AG04450 (cell line): ENCODE results near the gene SLC44A3. TPM values are rescaled to one million over a fixed set of nuclear protein-coding genes. Genes with fewer than 3 reads are reported as not detected.

Experiments
- CTCF ChIA-PET: fragments of 300-600, 350-600 bp; formaldehyde crosslinking; extraction: SDS; loops from one replicate; lab custom pipeline; 2022; ENCODE audit warnings: antibody characterized with exemption, inconsistent platforms; lab: Charles Lee
- POLR2A ChIA-PET: fragments of 350-600 bp; formaldehyde crosslinking; extraction: SDS; loops from one replicate; lab custom pipeline; 2021; ENCODE audit warnings: antibody characterized with exemption, inconsistent platforms; lab: Yijun Ruan, JAX
- DNase-seq: peaks from one replicate; pipeline ENCODE4 v3.0.0-alpha.2; 2011; ENCODE audit warnings: low read depth, low spot score
- H3K27ac ChIP-seq: one replicate; pipeline ENCODE4 v1.5.1; 2012; ENCODE audit warnings: low read depth, low read length, control low read depth
- H3K27me3 ChIP-seq: one replicate; pipeline ENCODE4 v1.6.0; 2012; ENCODE audit warnings: low read length; ENCODE audit not compliant: control insufficient read depth, insufficient read depth
- H3K4me3 ChIP-seq: 2 replicates; pipeline ENCODE4 v1.5.1; 2011; ENCODE audit warnings: mild to moderate bottlenecking, low read depth, low read length, control low read depth
- H3K9me3 ChIP-seq: 2 replicates; pipeline ENCODE4 v1.5.1; 2012; ENCODE audit warnings: low read length; ENCODE audit not compliant: control insufficient read depth, insufficient read depth
- CTCF ChIP-seq: IDR thresholded peaks from 2 replicates; pipeline ENCODE4 v1.5.1; 2011; ENCODE audit warnings: low read depth, low read length, control low read depth, inconsistent platforms
- polyA plus RNA-seq: library from polyadenylated mRNA; depleted of rRNA; stranded (reverse); fragments of >200 nt; gene quantifications from 2 replicates; pipeline ENCODE4 v1.2.3, GENCODE V29; 2011

The SLC44A3 gene
- polyA plus RNA-seq, 1 experiment: 3.4 TPM

- Histone ChIP-seq H3K9me3 (no peaks in the 10 kb centered on the region), H3K4me3 (peak overlapping the region; percentile 58), H3K27me3 (no peaks in the 10 kb centered on the region), H3K27ac (peak overlapping the region; percentile 69)
- ChIA-PET CTCF (interaction anchor here (0.5 to 12.1 kb wide), 73 partner anchors 9 to 500 kb away, joined by 3 to 266 read pairs (median 5); partner anchors contain the start of genes RWDD3 and SLC44A3), POLR2A (interaction anchor here (0.7 to 1.5 kb wide), 9 partner anchors 9 to 189 kb away, joined by 3 to 22 read pairs (median 4); partner anchors contain the start of gene CNN3)
- DNase-seq: peak; percentile 83
- TF ChIP-seq CTCF: peak; percentile 96
Measured at GRCh38 chr1:94854458-94855306, 34.5 kb downstream of the SLC44A3 start.

GRCh38 chr1:94855307-94855700 is 35.1 kb downstream of the SLC44A3 start:
- no peak for TF ChIP-seq CTCF
- POLR2A ChIA-PET: interaction anchor here (0.8 to 1.5 kb wide), 3 partner anchors 67 to 188 kb away, joined by 4 to 22 read pairs (median 5); no protein-coding TSS in a partner anchor
- Histone ChIP-seq H3K9me3 (no peaks in the 10 kb centered on the region), H3K27ac (no peak overlapping the region), H3K27me3 (no peaks in the 10 kb centered on the region), H3K4me3 (no peak overlapping the region)
- CTCF ChIA-PET: interaction anchor here (0.6 to 12.1 kb wide), 29 partner anchors 9 to 379 kb away, joined by 3 to 266 read pairs (median 5); partner anchors contain the start of gene RWDD3
- DNase-seq: no peak

- no peak overlapping the region for H3K27ac ChIP-seq
- no peak for DNase-seq
- POLR2A ChIA-PET: no interaction called here
- H3K9me3 ChIP-seq: no peaks in the 10 kb centered on the region
- no peak for TF ChIP-seq CTCF
- H3K4me3 ChIP-seq: no peak overlapping the region
- CTCF ChIA-PET: interaction anchor here (0.6 to 12.1 kb wide), 8 partner anchors 8 to 378 kb away, joined by 3 to 266 read pairs (median 5); partner anchors contain the start of gene RWDD3
- H3K27me3 ChIP-seq: no peaks in the 10 kb centered on the region
Measured at GRCh38 chr1:94856004-94856403, 35.8 kb downstream of the SLC44A3 start.

GRCh38 chr1:94856868-94857267 is 36.7 kb downstream of the SLC44A3 start:
- CTCF ChIA-PET: interaction anchor here (1.4 to 12.1 kb wide), 3 partner anchors 184 to 377 kb away, joined by 4 to 266 read pairs (median 192); partner anchors contain the start of gene RWDD3

More at GRCh38 chr1:94856868-94857267, 36.7 kb downstream of the SLC44A3 start:
- no peak overlapping the region for H3K4me3 ChIP-seq
- POLR2A ChIA-PET: interaction anchor here (0.7 kb wide), 1 partner anchor 50 kb away, joined by 4 read pairs; no protein-coding TSS in a partner anchor
- TF ChIP-seq CTCF: no peak
- H3K27me3 ChIP-seq: no peaks in the 10 kb centered on the region
- no peak for DNase-seq
- H3K27ac ChIP-seq: no peak overlapping the region
- no peaks in the 10 kb centered on the region for H3K9me3 ChIP-seq
